Measurements from ENCODE around the gene CREB5. TPM values are rescaled to one million over a fixed set of nuclear protein-coding genes. Genes with fewer than 3 reads are reported as not detected.

The CREB5 gene
- total RNA-seq, 1 experiment from 2014 or later = 1.3 TPM

GRCh38 chr7:28705350-28705749 is 293.0 kb downstream of the CREB5 start:
- DNase-seq (ENCODE audit: low spot score) = no peak
- H3K27me3 Mint-ChIP-seq (ENCODE audit: low read depth) = no peaks in the 10 kb centered on the region
- POLR2A ChIA-PET = no interaction called here
- peaks cover 28% of the 10 kb centered on the region for H3K9me3 Mint-ChIP-seq
- no peaks in the 10 kb centered on the region for H3K36me3 Mint-ChIP-seq
- H3K4me3 Mint-ChIP-seq = no peak overlapping the region
- H3K4me1 Mint-ChIP-seq = peaks cover 36% of the 10 kb centered on the region
- no peak overlapping the region for H3K27ac Mint-ChIP-seq
- TF ChIP-seq NFYB (CRISPR knock-in tag; conservative IDR thresholded peaks at IDR 0.05; ENCODE audit: low read depth) = no peak
- TF ChIP-seq ERG (CRISPR knock-in tag; IDR thresholded peaks at IDR 0.05) = no peak
- TF ChIP-seq ZSCAN18 (CRISPR knock-in tag; IDR thresholded peaks at IDR 0.05) = no peak
- TF ChIP-seq HMGXB4 (CRISPR knock-in tag; IDR thresholded peaks at IDR 0.05) = no peak
- no peak for TF ChIP-seq STAT6 (CRISPR knock-in tag; conservative IDR thresholded peaks at IDR 0.05; ENCODE audit: low read depth)
- TF ChIP-seq NR3C1 (CRISPR knock-in tag; conservative IDR thresholded peaks at IDR 0.05; ENCODE audit: low read depth) = no peak
- no peak for TF ChIP-seq AFF4 (CRISPR knock-in tag; IDR thresholded peaks at IDR 0.05; ENCODE audit: borderline replicate concordance)
- no peak for TF ChIP-seq OVOL2 (CRISPR knock-in tag; IDR thresholded peaks at IDR 0.05; ENCODE audit: borderline replicate concordance)
- TF ChIP-seq USF2 (CRISPR knock-in tag; IDR thresholded peaks at IDR 0.05) = no peak
- no peak for TF ChIP-seq SOX15 (CRISPR knock-in tag; IDR thresholded peaks at IDR 0.05)
- TF ChIP-seq SP1 (CRISPR knock-in tag; conservative IDR thresholded peaks at IDR 0.05) = no peak
- TF ChIP-seq MXD4 (CRISPR knock-in tag; IDR thresholded peaks at IDR 0.05; ENCODE audit: borderline replicate concordance) = no peak
- TF ChIP-seq NR1H2 (CRISPR knock-in tag; IDR thresholded peaks at IDR 0.05) = no peak
- TF ChIP-seq GTF2I (CRISPR knock-in tag; conservative IDR thresholded peaks at IDR 0.05) = no peak
- no peak for TF ChIP-seq HMGA2 (CRISPR knock-in tag; IDR thresholded peaks at IDR 0.05)
- no peak for TF ChIP-seq ZNF232 (CRISPR knock-in tag; IDR thresholded peaks at IDR 0.05)
- no peak for TF ChIP-seq ZNF317 (CRISPR knock-in tag; IDR thresholded peaks at IDR 0.05; ENCODE audit: borderline replicate concordance, low read depth)
- TF ChIP-seq CREM (CRISPR knock-in tag; IDR thresholded peaks at IDR 0.05) = no peak
- TF ChIP-seq SMAD4 (CRISPR knock-in tag; IDR thresholded peaks at IDR 0.05) = no peak
- CTCF ChIA-PET = interaction anchor here (0.5 kb wide), 1 partner anchor 166 kb away, joined by 4 read pairs; no protein-coding TSS in a partner anchor
- ATAC-seq = no peak
